Activated T-cell treated with anti-CD3 and anti-CD28 coated beads for 24 hours (primary cell): ENCODE measurements around the gene BGN.

Experiments
- DNase-seq: peaks from one replicate; pipeline ENCODE4 v3.0.0-alpha.2; 2020; ENCODE audit warnings: low read depth

The BGN gene

DNA sequence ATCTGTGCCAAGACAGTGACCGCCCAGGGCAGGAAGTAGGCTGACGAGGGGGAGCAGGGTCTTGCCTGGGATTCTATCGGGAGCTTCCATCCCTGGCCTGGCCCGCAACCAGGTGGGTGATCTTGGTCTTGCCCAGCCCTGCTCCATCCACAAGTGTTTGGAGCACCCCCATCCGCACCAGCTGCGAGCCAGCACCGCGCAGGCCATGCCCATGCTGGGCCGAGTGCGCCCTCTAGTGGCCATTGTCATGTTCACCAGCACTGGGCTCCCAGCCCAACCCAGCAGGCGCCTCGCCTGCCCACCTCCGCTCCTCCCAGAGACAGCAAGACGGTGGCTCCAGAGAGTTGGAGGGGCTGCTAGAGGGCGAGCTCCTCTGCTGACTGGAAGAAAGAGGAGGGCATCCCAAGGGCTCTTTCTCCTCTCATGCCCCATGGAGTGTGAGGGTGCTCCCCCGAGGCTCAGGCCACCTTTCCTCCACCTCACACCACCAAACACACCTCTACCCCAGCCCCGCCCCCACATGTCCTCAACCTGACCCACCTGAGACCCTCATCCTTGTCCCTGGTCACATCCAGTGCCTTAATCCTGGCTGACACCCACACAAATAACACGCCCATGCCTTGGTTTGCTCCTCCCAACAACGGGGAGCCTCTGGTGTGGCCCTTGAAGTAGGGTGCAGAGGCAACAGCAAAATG lies 12.9 kb downstream of the BGN start:
- DNase-seq, result peak; percentile 71

DNA sequence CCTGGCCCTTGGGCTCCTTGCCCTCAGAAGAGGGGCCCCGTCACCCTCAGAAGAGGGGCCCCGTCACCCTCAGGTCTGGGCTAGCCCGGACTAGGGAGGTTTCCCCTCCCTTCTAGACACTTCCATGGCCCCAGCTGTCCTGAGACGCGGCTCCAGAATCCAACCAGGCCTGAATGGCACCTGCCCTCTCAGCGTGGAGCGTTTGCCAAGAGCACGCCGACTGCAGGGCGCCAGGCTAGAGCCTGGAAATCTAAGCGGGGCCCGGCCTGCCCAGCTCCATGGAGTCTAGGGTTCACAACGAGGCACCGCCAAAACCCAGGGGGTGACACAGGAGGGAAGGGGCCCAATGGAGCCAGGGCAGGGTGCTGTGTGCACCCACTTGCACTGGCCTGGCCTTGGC lies 14.8 kb downstream of the BGN start:
- no peak for DNase-seq

DNA sequence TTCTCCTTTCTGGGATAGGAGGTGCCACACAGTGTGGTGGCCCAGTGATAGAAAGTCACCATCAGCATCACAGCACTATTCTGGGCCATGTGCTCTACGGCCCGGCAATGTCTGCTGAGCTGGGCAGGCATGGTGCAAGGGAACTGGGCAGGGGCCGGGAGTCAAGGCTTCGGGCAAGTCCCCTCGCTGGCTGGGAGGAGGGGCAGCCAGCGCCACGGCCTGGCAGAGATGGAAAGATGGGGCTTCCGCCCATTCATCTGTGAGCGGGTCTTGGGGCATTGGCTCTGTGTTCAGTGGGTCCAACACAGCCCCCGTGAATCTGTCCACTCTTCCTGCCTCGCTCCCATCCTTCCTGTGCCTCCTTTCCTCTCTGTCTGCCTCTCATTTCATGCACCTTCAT lies 15.6 kb downstream of the BGN start:
- DNase-seq, result no peak

DNA sequence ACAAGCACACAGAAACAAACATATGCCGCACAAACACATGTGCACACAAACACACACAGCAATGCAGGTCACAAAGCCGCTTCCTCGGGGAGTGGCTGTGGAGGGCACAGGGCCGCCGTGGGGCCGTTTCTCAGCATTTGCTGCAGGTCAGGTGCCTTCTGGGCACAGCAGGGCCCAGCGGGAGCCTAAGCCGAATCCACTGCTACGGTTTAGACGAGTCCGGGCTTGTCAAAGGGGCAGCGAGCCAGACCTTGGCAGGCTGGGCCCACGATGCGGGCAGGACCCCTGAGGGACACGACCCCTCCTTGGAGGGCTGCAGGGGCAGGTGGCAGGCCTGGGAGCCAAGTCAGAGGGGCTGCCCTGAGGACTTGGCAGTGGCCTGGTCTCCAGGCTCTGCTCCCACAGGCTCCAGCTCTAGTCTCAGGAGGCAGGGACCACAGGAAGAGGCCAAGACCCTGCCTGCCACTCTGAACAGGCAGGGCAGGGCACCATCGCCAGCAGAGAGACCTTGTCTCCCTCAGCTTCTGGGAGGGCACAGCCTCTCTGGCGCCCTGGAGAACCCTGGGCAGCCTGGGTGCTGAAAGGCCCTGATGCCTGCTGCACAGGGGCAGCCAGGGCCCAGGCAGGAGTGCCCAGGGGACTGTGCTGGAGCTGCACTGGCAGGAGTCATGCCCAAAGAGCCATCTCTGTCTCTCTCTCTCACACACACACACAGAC lies 17.2 kb downstream of the BGN start:
- no peak for DNase-seq

DNA sequence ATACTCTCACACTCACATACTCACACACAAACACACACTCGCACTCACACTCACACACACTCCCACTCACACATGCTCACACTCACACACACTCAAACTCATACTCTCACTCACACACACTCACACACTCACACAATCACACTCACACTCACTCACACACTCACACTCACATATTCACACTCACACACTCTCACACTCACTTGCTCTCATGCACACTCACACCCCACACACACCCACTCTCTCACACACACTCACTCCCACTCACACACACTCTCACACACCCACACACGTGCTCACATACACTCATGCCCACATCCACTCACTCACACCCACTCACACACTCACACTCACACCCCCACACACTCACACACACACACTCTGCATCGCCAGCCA lies 17.7 kb downstream of the BGN start:
- no peak for DNase-seq

DNA sequence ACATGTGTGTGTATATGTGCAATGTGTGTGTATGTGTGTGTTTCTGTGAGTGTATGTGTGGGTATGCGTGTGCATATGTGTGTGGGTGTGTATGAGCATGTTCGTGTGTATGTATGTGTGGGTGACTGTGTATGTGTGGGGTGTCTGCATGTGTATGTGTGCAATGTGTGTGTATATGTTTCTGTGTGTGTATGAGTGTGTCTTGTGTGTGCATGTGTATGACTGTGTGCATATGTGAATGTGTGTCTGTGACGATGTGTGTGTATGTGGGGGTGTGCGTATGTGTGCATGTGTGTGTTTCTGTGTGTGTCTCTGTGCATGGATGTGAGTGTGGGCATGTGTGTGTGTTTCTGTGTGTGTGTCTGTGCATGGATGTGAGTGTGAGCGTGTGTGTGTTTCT lies 18.5 kb downstream of the BGN start:
- no peak for DNase-seq

DNA sequence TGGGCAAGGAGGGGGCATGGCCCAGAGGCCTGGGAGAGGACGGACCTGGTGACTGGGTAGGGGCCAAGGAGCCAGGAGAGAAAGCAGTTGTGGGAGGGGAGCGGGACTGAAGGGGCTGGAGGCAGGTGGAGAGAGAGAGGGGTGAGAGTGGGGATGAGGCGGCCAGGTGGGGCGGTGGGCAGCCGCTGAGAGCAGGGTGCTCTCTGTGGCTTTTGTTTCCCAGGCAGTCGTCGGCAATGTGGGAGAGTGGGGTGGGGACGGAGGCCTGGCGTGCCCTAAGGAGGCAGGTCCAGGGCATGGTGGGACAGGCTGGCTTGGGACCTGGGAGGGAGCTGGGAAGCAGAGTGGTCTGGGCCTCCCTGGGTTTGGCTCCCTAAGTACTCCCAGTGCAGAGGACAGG lies 19.5 kb downstream of the BGN start:
- DNase-seq, result no peak

DNA sequence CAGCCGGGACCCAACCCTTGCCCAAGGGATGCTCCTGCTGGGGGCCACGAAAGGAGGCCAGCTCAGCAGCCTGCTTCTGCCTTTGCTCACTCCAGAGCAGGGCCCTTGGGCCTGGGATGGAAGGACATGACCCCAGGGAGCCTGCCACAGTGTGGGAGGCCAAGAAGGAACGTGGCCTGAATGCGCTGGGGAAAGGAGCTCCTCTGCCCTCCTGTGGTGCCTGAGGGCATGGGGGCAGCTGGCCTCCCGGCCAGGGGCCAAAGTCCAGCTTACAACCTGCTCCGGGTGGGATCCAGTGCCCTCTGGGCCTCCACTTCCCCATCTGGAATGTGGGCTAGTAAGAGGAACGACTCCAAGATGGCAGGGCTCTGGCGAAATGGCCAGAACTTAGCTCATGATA lies 20.7 kb downstream of the BGN start:
- DNase-seq, result no peak

DNA sequence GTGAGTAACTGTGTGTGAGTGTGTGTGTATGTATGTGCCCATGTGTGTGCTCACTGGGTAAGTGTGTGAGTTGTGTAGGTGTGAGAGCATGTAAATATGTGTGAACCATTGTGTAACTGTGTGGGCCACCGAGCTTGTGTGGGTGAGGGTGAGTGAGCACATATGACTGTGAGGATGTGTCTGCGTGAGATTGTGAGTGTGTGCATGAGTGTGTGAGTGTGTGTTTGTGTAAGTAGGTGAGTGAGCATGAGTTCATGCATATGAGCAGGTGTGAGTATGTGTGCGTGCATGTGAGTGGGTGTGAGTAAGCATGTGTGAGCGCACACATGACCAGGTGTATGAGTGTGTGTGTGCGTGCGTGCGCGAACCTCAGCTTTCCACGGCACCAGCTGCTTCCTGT lies 21.3 kb downstream of the BGN start:
- DNase-seq, result no peak

DNA sequence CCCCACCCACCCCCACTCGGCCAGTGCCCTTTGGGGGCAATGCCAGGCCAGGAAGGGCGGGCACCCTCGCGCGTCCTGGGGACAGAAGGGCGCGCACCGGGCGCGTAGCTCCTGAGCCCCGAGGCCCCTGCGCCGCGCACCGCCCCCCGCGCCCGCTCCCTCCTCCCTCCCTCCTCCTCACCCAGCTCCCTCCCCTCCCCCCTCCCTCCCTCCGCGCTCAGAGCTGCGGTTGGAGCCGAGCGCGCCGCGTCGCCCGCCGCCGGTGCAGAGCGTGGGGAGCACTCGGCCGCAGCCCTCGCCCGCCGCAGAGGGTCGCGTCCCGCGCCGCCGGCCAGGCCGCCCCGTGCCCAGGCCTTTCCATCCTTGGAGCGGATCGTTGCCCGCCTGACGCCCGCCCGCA lies 22.6 kb downstream of the BGN start, which contains the start of gene ATP2B3:
Gene ATP2B3, plus strand, starts transcription at position 220 of the 400 bp plus-strand sequence. CDS start 18,606 bp downstream, outside the sequence.
- no peak for DNase-seq

DNA sequence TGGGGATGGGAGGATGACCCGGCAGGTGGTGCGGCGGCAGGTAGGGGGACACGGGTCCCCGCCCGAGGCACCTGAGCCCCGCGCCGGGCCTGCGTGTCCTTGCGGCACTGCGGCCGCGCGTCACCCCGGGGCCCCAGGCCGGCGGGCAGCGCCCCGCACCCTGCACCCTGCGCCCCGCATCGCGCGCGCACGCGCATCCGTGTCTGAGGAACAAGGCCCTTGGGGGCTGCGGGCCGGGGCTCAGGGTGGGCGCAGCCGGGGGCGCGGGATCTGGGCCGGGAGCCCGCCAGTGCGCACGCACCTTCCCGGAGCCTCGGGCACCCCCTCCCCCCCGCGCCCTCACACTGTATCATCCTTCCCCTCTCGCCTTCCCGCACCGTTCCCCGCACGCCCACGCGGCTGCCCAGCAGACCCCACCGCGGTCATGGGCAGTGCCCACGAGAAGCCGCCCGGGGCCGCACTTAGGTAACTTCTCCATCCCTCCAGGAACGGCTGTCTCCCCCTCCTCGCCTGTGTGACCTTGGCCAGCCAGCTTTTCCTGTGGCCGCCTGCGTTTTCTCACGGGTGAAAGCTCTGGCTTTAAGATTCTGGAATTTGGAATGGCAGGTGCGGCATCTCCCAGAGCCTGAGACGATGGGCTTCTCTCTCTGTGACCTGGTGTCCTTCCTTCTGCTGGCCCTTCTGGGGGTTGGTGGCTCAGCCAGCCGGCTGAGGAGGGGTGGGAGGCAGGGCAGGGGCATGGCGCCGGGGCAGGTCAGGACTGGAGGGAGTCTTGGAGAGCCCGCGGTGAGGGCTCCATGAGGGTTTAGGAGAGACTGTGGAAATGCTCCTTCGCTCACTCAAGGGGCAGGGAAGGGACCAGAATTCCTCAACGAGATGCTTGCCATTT lies 23.4 kb downstream of the BGN start:
- DNase-seq, result no peak

DNA sequence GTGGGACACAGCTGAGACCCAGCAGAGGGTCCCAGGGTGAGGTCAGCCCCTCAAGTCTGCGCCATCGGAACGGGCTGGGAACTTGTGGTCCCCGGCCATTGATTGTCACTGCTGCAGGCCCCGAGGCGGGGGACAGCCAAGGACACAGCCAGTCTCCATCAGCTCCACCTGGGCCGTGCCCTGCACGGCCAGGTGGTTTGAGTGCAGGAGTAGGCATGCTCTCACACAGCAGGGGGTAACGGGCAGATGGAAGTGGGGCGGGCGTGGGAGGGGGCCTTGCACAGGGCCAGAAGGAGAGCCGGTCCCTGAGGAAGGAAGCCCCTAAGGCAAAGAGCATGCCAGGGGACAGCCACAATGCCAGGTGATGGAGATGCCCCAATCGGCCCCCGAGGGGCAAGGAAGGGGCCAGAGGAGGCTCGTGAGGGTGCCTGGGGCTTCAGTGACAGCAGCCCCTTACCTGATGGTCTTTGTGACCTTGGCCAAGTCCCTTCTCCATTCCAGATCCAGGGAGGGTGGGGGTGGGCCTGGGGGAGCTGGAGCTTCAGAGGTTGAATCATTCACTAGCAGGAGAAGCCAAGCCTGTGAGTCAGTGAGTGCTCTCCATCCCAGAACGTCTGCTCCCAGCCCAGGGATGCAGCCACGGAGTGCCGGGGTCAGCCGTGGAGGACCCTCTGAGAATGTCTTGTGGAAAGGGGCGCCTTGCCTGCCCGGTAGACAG lies 24.9 kb downstream of the BGN start:
- no peak for DNase-seq

DNA sequence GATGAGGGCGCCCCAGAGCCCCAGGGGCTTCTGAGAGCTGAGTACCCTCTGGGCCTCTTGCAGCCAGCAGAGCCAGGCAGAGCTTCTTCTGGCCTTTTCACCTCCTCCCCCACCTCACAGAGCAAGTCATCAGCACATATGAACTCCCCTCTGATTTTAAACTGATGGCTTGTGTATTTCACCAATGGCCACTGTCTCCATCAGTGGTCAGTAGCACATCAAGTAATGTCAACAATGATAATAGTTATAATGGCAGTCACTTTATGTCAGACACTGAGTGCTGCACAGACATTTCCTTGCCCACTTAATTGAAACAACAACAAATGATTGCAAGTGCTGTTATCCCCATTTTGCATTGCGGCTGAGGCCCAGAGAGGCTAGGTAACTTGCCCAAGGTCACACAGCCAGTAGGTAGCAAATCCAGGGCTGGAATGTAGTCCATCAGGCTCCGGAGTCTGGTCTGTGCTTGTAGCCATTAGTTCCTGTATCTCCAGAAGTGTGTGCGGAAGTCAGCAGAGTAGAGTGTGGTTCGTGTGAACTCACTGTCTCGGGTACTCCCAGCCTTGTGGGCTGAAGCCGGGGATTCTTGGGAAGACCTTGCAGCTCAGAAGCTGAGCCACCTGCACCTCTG lies 25.6 kb downstream of the BGN start:
- DNase-seq, result no peak

DNA sequence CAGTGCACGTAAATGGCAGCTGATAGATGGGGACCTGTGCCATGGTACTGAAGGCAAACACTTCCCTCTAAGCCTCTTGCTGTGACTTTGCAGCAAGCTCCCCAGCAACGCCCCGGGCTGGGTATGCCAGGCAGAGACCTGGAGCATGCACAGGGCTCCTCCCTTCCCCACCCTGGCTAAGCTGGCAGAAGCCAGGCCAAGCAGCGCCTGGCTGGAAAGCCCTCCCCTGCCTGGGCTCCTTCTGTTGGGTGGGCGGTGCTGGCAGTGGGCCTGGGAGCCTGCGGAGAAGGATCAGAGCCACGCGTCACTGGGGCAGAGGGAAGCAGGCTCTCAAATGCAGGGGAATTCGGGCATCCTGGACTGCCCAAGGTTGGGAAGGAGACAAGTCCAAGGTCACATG lies 26.3 kb downstream of the BGN start:
- no peak for DNase-seq

DNA sequence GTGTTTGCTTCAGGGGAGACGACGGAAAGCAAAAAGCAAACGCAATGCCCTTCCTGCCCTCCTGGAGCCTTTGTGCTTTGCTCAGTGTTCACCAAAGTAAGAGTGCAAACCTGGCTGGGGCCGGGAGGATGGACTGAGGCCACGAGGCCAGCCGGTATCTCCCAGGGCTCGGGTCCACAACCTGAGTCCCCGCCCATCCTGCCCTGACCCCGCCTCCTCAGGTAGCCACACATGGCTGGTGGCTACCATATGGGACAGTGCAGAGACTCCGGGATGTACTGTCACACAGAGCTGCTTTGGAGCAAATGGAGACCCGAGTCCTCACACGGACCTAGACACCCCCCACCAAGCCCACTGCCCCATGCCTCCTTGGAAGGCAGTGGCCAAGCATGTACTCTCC lies 27.5 kb downstream of the BGN start:
- no peak for DNase-seq

DNA sequence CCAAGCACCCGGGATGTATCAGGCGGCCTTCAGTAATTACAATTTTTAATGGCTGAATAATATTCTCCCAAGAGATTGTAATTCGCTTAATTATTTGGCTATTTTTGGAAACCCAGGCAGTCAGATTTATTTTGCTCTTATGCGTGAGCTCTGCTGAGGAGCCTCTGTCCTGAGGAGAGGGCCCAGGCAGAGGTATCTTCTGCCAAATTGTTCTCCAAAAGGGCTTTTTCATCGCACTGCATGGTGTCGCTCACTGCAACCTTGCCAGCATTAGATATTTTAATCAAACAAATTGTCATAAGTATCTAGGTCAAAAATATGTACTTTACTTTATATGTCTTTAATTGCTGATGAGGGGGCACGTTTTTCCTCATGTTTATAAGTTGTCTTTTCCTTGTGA lies 28.5 kb downstream of the BGN start:
- no peak for DNase-seq

DNA sequence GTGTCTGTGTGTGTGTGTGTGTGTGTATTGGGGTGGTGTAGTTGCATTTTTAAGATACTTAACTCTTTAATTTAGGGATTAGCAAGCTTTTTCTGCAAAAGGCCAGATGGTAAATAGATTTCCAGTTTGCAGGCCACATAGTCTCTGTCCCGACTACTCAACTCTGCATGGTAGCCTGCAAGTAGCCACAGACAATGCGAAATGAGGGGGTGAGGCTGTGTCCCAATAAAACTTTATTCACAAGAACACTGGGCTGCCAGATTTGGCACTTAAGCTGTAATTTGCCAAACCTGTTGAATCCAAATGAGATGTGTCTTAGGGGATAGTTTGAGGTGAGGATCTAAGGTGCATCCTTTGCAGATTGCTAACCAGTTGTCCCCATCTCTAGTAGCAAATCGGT lies 29.5 kb downstream of the BGN start:
- no peak for DNase-seq

DNA sequence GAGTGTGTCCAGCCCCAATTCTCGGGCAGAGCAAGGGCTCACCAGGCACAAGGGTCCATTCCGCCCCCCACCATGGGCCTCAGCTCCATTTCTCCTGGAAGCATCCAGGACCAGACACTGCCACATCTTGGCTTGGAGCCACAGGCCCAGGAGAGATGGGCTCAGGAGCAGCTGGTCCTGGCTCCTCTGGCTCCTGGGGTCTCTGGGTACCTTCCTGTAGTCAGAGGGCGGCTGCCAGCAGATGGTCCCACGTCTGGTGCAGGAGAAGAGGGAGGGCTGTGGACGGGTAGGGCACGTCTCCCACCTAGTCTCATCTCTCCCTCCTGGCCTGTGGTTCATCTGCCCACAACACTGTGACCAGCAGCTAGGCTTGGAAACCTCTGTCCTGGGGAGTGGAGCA lies 30.7 kb downstream of the BGN start:
- DNase-seq, result no peak

DNA sequence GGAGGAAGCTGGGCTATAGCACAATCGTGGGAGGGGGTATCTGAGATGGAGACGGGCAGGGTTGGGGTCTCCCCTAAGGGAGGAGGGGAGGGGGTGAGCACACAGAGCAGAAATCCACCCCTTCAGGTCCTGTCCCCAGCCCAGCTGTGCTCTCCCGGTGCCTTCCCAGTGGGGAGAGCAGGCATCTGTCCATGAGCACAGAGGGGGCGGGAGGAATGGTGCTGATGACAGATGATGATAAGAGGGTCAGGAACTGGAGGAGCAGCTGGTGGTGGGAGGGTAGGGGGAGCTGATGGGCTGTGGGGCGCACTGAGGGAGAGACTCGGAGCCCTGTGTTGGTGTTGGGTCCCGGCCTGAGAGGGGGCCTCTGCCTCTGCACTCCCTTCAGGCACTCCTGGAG lies 31.3 kb downstream of the BGN start:
- no peak for DNase-seq

DNA sequence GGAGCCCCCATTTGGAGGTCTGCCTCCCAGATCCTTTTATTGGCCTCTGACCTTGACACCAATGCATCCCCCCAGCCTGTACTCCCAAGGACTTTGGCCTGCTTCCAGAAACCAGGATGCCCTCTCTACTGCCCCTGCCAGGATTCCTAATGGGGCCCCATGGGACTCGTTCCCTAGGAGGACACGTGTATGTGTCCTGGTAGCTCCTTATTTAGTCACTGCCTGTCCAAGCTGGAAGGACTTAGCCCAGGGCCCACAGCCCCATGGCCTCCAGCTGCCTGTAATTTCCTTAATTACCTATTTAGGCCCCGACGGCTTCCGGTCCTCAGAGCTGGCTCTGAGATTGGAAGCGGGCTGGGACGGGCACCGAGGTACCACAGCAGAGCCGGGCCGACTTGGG lies 32.0 kb downstream of the BGN start:
- no peak for DNase-seq

DNA sequence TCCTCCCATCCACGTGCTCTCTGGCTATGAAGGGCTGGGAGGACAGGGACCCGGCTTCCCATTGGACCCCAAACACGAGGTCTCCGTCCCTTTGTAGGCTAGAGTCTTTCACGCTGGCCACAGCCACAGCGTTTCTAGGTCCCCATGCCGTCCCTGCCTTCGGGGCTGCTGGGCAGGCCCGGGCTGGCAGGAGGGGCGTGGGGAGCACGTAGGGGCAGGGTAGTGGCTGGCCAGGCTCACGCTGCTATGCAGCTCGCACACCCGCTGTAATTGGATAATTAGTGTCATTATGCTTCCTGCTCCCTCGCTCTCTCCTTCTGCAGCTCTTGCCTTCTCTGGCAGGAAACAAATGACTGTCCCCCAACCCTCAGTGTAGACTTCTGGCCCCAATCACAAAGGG lies 32.4 kb downstream of the BGN start:
- DNase-seq, result no peak
